Fibroblast of lung (primary cell): Measurements from ENCODE around the gene TMPRSS11A.

Source experiments
- CTCF ChIP-seq, 2 donors: IDR thresholded peaks in 1 of 2; conservative IDR thresholded peaks in 1 of 2; 1 replicate in 1 of 2; 2 replicates in 1 of 2; pipeline ENCODE4 v1.5.1; 2011 to 2012; ENCODE audit warnings: low read length in 2 of 2, control low read depth in 1 of 2, inconsistent platforms in 1 of 2, low read depth in 1 of 2, mild to moderate bottlenecking in 1 of 2
- EZH2 ChIP-seq: IDR thresholded peaks from 2 replicates; pipeline ENCODE4 v1.5.1; 2012; ENCODE audit warnings: low read length, control low read depth, mild to moderate bottlenecking; ENCODE audit errors: missing control alignments

DNA sequence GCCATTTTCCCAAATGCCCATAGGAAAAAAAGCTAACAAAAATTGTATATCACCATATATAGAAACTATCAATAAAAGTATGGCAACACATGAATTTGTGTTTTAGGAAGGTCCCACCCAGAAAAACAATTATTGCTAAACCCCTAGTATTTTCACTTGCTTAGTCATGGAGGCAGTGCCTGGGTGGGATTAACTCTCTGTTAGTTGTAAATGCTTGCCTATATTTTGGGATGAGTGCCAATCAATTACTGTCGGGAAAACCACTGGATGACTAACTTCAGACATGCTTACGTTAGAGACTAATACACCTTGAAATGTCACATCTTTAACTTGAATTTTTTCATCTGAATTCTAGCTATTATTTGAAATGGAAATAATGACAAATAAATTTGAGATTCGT is 33.9 kb downstream of the TMPRSS11A start:
- TF ChIP-seq CTCF (conservative IDR thresholded peaks at IDR 0.05 in 1 of 2, IDR thresholded peaks at IDR 0.05 in 1 of 2; ENCODE audit: low read depth in 1 of 2, low read length in 2 of 2): no peak
- TF ChIP-seq EZH2: no peak
